GM19035 (cell line): Measurements from ENCODE around the gene GRID1.

Experiments used
- ATAC-seq: cut with Tn5 transposase; IDR thresholded peaks from one replicate; pipeline ENCODE4 v1.9.1; 2021; ENCODE audit not compliant: unreplicated experiment

The GRID1 gene

DNA sequence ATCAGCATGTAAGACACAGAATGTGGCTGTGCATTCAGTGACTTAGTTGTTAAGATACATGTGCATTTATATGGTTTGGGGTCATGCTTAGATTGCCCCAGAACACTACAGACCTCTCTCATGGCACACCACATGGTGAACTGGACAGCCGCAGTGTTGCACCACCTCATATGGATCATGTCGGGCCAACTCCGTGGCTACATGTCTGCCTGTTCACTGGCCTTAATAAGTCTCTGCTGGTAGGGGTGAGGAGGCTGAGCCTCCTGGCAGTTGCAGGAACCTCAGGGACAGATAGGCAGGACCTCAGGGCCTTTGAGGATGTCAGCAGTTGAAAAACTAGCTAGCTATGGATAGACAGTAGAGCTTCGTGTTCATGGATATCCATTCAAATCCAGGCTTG is 751.0 kb downstream of the GRID1 start:
- no peak for ATAC-seq

DNA sequence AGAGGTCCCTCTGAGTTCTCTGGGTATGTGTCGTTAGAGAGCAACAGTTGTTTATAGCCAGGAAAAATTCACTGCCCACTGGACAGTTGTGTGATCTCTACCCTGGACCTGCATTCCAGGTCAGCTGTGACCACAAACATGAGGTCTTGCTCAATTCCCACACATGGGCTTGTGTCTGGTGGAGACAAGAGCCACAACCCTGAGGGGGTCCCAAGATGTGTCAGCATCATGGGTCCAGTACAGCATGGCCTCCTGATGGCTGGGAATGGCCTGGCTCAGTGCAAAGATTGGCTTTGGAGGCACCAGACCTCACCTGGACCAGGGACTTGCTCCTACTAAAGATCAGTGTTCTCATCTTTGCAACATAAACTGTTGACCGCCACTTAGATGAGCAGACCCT is 751.6 kb downstream of the GRID1 start:
- ATAC-seq: no peak

DNA sequence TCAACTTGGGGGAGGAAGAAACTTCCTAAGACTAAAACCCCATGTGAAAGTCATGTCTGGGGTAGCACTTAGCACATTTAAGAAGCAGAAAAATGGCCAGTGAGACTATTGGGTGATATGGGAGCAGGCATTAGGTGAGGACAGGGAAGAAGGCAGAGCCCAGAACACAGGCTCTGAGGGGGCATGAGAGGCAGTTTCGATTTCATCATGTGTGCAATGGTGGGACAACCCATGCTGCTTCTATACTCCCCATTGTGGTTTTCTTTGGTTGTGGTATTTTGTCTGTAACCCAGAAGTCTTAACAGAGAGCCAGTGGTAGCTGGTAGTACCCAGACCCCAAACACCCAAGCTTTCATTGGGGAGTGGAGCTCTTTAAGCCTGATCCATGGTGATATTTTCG is 752.0 kb downstream of the GRID1 start:
- ATAC-seq: no peak

DNA sequence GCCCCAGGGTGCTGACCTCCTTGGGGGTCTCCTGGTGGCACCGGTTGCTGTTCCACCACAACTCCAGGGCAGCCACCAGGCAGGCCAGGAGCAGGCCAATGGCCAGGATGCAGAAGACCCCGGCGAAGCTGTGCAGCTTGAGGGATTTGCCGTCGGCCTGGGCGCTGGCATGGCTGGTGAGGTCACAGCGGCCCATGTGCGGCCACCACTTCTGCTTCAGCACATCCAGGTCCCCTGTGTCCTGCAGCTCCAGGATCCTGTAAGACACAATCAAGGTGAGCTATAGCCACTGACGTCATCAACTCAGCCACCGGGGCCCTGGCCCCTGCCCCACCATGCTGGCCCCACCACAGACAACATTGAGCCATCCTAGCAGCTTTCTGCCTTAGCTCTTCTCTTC is 753.2 kb downstream of the GRID1 start:
- no peak for ATAC-seq

DNA sequence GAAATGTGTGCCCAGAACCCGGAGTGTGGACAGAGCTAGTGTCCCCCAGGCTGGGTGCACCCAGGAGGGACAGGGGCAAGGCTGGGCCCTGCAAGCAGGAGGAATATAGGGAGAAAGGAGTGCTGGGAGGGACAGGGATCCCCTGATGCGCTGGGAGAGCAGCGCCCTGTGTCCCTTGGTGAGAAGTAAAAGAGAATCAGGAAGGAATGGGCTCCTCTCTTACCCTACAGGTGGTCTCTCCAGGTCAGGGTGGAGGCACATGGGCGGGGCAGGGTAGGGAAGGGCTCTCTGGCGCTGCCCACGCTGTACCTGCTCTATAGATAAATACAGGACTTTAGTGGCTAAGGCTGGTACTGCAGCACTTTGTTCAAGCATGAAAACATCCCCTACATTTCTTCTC is 753.8 kb downstream of the GRID1 start:
- peak; percentile 70 for ATAC-seq

DNA sequence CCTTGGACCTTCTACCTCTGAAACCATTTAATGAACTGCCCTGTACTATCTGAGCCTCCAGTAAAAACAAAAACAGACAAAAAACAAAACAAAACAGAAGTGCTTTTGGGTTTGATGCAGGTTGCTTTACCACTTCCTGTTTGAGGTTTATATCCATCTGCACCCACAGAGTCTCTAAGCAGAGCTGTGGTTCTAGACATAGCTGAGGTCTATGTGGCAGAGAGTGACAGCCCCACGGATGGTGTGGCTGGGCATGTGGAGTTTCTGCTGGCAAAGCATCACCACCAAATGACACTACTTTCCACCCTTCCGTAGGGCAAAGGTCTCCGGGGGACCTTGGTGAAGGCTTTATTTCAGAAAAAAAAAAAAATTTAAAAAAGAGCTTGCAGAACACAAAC is 754.2 kb downstream of the GRID1 start:
- peak; percentile 94 for ATAC-seq

DNA sequence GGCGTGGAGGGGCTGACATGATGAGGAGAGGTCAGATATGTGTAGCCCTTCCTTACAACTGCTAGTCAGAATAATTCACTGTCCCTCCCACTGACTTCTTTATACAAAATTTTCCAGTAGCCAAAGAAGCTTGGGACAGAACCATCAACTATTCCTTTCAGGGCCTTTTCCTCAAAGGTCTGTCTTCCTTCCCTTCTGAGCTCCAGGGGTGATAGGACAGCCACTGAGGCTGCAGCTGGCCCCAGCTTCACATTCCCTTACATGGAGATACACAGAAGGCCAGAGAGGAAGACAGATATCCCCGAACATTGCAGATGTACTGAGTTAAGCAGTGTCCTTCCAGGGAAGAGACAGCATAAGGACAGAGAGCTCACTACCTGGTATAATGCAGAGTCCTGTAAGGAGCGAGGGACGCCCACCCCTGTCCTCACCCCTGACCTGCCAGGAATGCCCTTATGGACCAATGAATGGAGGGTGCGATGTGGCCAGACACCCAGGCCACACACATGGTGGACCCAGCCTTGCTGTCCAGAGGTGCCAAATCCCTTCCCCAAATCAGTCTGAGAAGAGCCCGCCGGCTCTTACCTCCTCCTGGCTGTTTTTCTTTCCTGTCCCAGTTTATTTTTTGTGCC is 754.7 kb downstream of the GRID1 start:
- ATAC-seq: peak; percentile 9

DNA sequence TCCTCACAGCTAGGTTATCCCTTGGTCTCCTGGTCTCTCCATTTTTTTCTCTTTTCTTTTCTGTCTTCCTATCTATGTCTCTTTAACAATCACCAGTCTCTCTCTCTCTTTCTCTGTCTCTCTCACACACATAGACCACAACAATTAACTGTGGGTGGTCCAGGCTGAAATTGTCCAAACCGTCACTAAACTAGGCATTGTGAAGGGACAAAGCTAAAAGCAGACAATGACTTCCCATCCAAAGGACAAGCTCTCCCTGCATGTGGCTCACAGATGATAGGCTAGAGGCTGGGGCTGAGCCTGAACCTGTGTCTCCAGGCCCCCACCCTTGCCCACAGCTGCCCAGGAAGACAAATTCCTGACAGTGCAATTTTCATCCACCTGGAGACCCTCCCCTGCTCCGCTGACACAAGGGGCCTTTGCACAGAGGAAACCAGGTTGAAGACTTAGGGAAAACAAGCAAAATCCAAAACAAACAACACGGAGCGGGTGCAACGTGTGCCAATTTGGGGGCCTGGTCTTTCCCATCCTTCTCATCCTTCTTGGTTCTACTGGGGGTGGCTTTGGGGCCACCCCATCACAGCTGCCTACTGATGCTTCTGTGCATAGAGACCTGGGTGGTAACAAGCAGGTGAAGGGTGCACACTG is 755.4 kb downstream of the GRID1 start:
- no peak for ATAC-seq

DNA sequence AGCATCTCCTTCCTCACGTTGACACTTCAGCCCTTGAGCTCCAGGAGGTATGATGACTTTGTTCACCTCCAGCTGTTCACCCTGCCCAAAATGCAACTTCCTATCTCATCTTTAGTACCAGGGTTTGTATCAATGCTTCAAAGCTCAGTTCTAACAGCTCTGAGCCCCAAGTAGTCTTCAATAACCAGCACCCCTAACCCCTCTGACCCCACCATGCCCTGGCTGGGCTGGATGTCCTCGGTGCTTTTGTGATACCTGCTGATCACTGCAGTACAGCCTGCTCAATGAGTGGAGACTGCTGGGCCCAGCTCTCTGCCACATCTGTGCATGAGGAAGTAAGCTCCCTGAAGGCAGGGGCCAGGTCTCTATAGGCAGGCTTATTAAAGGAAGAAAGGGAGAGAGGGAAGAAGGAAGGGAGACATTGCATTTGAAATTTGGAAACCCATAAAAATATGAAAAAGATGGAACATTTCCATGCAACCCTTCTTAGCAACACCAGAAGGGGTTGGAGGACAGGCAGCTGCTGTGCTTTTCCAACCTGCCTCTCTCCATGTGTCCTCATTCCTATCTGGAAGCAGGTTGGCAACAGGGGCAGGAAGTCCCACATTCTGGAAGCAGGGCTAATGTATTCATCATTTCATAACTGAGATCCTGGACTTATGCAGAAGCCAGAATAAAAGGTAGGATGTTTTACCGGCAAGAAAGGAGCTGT is 756.1 kb downstream of the GRID1 start:
- no peak for ATAC-seq

DNA sequence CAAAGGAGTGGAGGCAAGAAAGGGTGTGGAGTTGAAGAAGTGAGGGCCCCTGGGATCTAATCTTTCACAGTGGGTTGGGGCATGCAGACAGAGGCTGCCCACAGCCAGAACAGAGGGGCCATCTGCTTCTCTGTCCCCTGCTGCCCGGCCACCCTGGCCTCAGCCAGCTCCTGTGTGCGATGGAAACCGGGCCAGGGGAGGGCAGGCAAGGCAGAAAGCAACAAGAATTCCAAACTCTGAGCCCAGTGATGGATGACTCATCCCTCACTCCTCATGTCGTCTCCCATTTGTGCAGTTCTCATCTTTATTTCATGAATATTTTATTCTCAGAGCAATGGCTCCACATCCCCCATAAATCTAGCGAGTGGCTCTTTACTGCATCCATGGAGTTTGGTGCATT is 757.1 kb downstream of the GRID1 start:
- ATAC-seq: no peak

DNA sequence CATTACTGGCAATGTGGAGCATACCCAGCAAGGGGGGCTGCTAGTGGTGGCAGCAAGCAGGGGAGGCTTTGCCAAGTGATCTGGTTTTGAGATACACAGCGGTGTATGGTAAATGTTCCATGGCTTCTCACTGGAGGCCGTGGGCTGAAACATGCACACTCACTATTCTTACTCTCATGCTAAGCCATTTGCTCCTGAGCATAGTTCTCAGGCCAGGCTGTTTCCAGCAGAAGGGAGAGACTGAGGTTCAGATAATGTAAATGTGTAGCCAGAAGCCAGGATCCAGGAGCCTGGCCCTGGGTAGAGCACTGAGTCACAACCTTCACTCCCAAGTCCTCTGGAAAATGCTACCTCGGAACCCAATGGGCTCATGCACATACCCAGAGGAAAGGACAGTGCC is 757.9 kb downstream of the GRID1 start:
- no peak for ATAC-seq

DNA sequence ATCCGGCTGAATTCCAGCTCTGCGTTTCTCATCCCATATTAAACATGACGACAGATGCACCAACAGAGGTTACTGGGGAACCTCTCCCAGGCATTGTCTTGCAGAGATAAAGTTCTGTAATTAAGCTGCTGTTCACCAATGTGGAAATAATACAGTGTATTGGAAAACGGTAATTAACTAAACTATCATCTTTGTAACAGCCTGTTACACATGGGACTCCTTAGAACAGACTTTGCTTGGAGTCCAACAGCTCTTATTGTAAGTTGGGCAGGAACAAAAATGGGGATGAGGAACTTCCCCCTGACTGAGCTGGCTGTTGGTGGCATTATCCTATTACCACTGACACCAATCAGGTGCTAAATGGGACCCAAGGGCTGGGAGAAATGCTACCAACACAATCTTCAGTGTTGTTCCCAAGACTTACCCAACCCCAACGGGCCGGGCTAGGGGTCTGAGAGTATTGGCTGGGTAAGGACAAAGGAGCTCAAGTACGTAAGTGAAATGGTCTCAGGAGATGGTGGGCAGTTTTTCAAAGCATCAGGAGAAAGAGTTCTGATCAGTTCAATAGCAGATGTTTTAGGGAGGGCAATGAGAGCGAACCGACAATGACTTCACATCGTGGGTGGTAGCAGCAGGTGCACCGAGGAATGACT is 759.4 kb downstream of the GRID1 start:
- ATAC-seq: no peak

DNA sequence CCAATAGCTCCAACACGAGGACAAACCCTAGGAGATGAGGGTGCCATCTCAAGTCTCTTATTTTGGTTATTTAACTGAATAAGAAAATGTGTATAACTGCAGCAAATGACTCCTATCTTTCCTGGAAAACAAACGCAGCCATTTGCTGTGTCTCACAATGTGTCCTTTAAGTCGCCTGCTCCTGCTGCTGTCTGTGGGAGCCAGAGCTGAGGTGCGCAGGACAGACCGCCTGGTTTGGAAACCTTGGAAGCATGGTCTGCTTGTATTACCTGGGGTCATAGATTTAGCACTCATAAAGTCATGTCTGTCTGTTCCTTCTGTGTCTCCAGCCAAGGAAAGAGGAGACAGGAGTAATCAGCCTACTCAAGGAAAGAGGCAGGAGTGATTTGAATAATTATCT is 760.2 kb downstream of the GRID1 start:
- ATAC-seq: no peak

DNA sequence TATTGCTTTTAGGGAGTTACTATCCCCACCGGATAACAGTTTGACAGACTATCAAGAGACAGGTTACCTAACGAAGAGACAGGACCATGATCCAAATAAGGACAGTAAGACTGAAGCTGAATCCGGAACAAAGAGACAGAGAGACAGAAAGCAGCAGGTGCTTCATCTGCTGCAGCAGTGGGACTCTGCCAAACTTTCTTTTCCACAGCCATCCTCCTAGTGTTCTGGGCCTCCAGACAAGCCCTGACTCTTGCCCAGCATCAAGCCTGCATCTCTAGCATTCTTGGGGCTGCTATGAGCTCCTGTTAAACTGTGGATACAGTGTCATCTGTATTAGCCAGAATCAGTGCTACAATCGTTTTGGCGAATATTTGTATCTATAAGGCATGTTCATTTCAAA is 761.7 kb downstream of the GRID1 start:
- no peak for ATAC-seq

DNA sequence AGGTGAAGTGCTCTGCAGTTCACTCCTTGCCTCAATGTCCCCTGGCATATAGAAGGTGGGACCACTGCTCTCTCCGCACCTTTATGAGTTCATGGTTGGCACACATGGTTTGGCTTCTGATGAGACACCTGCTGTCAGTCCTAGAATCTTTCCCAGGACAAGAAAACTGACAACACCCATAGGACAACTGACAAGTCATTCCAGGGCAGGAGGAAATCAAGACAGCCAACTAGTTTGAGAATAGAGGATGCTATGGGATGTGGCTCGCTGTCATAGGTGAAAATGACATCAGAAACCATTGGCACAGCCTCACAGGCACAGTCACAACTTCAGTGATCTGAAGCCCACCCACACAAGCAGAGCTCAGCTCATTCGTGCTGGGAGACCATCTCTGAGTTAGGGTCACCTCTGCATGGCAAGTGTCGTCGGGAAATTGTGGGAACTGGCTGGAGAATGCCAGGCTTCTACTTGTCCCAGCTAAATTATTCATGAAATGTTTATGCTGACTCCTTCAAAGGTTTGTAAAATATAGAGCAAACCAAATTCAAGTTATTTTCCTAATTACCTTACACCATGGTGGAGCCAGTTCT is 762.4 kb downstream of the GRID1 start:
- no peak for ATAC-seq

DNA sequence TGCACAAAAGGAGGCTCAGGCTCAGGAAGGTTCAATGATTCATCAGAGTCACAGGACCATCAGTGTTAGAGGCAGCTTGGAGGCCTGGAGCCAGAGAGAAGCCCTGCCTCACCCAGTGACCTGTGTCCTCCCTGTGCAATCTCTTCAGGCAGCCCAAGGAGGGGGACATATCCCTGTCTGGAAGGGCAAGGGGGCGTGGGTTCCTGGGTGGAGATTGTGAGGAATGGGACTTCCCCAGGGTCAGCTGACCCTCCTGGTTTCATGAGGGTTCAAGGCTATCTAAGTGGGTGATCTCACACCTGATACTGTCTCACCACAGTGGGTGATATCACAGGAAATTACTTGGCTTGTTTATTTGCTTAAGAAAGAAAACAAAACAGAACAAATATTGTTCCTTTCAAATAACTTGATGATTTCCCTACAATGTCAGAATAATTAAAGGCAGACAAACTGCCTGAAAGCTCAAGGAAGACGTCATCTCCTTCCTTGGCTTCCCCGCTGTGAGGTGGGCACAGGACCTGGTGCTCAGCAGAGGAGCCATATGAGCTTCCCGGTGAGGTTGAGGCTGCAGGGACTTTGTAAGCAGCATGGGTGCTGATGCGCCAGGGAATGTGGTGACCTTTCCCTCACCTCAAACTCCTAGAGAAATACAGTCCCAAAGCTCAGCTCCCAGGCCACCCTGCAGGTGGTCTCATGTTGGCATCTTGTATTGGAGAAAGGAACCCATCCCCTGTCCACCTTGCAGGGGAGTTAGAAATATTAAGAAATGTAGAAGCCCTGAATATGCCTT is 763.2 kb downstream of the GRID1 start:
- ATAC-seq: no peak

DNA sequence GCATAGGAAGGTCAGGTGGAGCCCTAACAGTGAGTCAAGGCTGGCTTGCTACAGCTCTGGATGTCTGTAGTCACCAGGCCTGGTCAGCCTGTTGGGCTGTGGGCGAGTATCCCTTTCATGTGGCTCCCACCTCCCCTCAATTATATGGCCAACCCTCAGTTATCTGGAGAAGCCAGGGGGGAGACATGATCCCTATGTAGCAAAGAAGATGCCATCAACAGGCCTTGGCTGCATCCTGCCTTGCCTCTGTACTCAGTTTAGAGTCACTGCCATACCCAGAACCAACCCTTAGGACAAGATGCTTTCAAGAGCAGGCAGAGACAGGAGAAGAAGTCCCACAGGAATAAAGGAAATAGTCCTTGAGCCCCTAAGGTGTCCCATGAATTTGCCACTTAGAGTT is 763.9 kb downstream of the GRID1 start:
- ATAC-seq: no peak

DNA sequence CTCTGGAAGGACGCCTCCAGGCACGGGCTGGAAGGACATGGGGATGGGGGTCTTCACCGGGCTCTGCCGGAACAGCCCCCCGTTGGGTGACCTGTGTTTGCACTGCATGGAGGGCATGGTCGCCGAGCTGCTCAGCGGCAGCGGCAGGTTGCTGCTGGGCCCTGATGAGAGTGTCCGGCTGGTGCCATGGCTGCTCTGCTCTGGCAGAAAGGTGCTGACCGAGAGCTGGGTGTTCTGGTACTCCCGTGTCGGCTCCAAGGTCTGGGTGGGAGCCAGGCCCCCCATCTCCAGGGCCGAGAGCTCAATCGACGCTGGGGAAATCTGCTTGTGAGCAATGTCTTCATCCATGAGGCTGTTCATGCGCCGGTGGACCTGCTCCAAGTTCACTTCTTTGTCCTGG is 764.3 kb downstream of the GRID1 start:
- ATAC-seq: no peak

DNA sequence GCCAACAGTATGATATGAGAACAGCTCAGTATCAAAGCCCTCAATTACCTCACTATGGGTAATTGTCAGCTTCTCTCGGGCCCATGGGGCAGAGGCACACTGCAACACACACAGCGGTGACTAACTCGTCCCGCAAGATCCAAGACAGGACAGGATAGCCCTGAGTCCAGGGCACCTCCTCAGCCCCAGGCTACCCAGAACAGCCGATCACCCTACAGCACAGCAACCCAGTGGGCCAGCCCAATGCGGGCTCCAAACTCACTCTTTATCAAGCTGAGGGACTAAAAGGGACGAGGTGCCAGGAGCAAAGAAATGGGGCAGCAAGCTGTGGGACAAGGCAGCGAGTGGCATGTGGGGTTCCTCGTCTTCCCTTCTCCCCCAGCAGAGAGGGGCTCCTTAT is 765.1 kb downstream of the GRID1 start:
- no peak for ATAC-seq

DNA sequence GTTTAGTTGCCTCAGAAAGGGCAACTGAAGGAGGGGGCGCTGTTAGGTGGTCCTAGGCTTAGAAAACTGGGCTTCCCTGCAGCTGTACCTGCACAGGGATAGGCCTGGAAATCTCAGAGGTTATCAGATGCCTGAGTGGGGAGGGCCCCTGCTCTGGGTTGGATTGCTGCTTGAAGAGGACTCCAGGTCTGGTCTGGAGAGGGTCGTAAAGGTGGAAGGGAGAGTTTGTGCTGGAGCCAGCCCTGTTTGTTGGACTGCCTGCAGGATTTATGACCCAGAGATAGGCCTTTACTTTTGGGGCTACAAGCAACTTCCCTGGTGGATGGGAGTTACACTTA is 765.9 kb downstream of the GRID1 start:
- no peak for ATAC-seq
